Liver (tissue), 9 donors: Measurements from ENCODE around the gene ITIH5. TPM values are rescaled to one million over a fixed set of nuclear protein-coding genes. Genes with fewer than 3 reads are reported as not detected.

Source experiments
- DNase-seq: peaks from one replicate; pipeline ENCODE4 v3.0.0-alpha.2; 2017; ENCODE audit warnings: low spot score
- H3K27ac ChIP-seq, 2 donors: one replicate each; pipeline ENCODE4 v1.7.0; 2013; ENCODE audit warnings: inconsistent platforms in 2 of 2, low read length in 2 of 2, control low read depth in 1 of 2, low read depth in 1 of 2, mild to moderate bottlenecking in 1 of 2
- H3K27me3 ChIP-seq, 4 donors: one replicate each; pipeline versions ENCODE4 v1.6.1 to v1.7.0; 2013; ENCODE audit warnings: low read length in 3 of 4, inconsistent platforms in 1 of 4, mild to moderate bottlenecking in 1 of 4, moderate library complexity in 1 of 4; ENCODE audit not compliant: control insufficient read depth in 4 of 4, insufficient read depth in 4 of 4
- H3K36me3 ChIP-seq, 4 donors: one replicate each; pipeline versions ENCODE4 v1.6.1 to v1.7.0; 2013; ENCODE audit warnings: low read length in 3 of 4, mild to moderate bottlenecking in 3 of 4, low read depth in 1 of 4, moderate library complexity in 1 of 4; ENCODE audit not compliant: control insufficient read depth in 4 of 4, insufficient read depth in 3 of 4
- H3K4me1 ChIP-seq, 4 donors: one replicate each; pipeline versions ENCODE4 v1.6.1 to v1.7.0; 2013; ENCODE audit warnings: low read length in 3 of 4, mild to moderate bottlenecking in 3 of 4, moderate library complexity in 1 of 4; ENCODE audit not compliant: control insufficient read depth in 4 of 4, insufficient read depth in 4 of 4
- H3K4me3 ChIP-seq, 3 donors: one replicate each; pipeline versions ENCODE4 v1.6.1 to v1.7.0; 2013; ENCODE audit warnings: low read length in 3 of 3, control low read depth in 1 of 3, low read depth in 1 of 3, mild to moderate bottlenecking in 1 of 3
- H3K9ac ChIP-seq, 2 donors: one replicate each; pipeline ENCODE4 v1.7.0; 2013; ENCODE audit warnings: low read length in 2 of 2, mild to moderate bottlenecking in 2 of 2, moderate library complexity in 2 of 2, control low read depth in 1 of 2, low read depth in 1 of 2
- H3K9me3 ChIP-seq, 4 donors: one replicate each; pipeline versions ENCODE4 v1.6.1 to v1.7.0; 2013; ENCODE audit warnings: low read length in 3 of 4; ENCODE audit not compliant: control insufficient read depth in 4 of 4
- CTCF ChIP-seq: fragments of 150-350 bp; IDR thresholded peaks from 2 replicates; pipeline ENCODE4 v1.5.1; 2017; ENCODE audit warnings: improper control_type of control experiment, low read depth, low read length; ENCODE audit not compliant: missing input control
- EGR1 ChIP-seq, 2 donors: IDR thresholded peaks; 2 replicates each; pipeline ENCODE4 v1.6.1; 2016 to 2018; ENCODE audit warnings: antibody characterized with exemption in 2 of 2, low read depth in 2 of 2
- GABPA ChIP-seq, 2 donors: IDR thresholded peaks in 1 of 2; conservative IDR thresholded peaks in 1 of 2; 2 replicates each; pipeline ENCODE4 v1.6.1; 2016; ENCODE audit warnings: antibody characterized with exemption in 2 of 2, mild to moderate bottlenecking in 1 of 2, moderate library complexity in 1 of 2
- HNF4A ChIP-seq, 2 donors: conservative IDR thresholded peaks; 2 replicates each; pipeline ENCODE4 v1.6.1; 2016; ENCODE audit warnings: antibody characterized with exemption in 2 of 2, mild to moderate bottlenecking in 2 of 2
- HNF4G ChIP-seq: IDR thresholded peaks from 2 replicates; pipeline ENCODE4 v1.6.1; 2016; ENCODE audit warnings: antibody characterized with exemption
- JUND ChIP-seq, 2 donors: IDR thresholded peaks; 2 replicates each; pipeline ENCODE4 v1.6.1; 2016; ENCODE audit warnings: antibody characterized with exemption in 2 of 2
- NR2F2 ChIP-seq: IDR thresholded peaks from 2 replicates; pipeline ENCODE4 v1.6.1; 2016; ENCODE audit warnings: antibody characterized with exemption
- RXRA ChIP-seq, 2 donors: IDR thresholded peaks; 2 replicates each; pipeline ENCODE4 v1.6.1; 2017 to 2018; ENCODE audit warnings: antibody characterized with exemption in 2 of 2, mild to moderate bottlenecking in 1 of 2
- SP1 ChIP-seq: IDR thresholded peaks from 2 replicates; pipeline ENCODE4 v1.6.1; 2018; ENCODE audit warnings: antibody characterized with exemption, mild to moderate bottlenecking
- TAF1 ChIP-seq: conservative IDR thresholded peaks from 2 replicates; pipeline ENCODE4 v1.6.1; 2016; ENCODE audit warnings: antibody characterized with exemption, mild to moderate bottlenecking
- YY1 ChIP-seq: IDR thresholded peaks from 2 replicates; pipeline ENCODE4 v1.6.1; 2016; ENCODE audit warnings: antibody characterized with exemption, mild to moderate bottlenecking
- WGBS: extraction: QIAGEN DNeasy Blood & Tissue Kit; methylation state at CpG from one replicate; pipeline ENCODE4 v1.1.7; 2013; 5-methylcytosine and 5-hydroxymethylcytosine counted together
- polyA plus RNA-seq, 2 donors: library from polyadenylated mRNA; stranded (reverse) in 1 of 2; unstranded in 1 of 2; fragments of 200-250 nt in 1 of 2; fragments of >200 nt in 1 of 2; fragmentation: Nextera tagmentation in 1 of 2; extraction: Ambion mirVana in 1 of 2; gene quantifications; one replicate each; pipeline versions ENCODE4 v1.2.1 to v1.2.3, GENCODE V29; 2013 to 2015
- total RNA-seq, 2 donors: library from RNA; depleted of rRNA; stranded (reverse); fragments of >200 nt; gene quantifications; one replicate each; pipeline ENCODE4 v1.2.3, GENCODE V29; 2014
- TF ChIP-seq, protein P1 (sequence below): IDR thresholded peaks from 2 replicates; pipeline ENCODE4 v1.6.1; 2016; ENCODE audit warnings: antibody characterized with exemption
- TF ChIP-seq, protein P2 (sequence below): IDR thresholded peaks from 2 replicates; pipeline ENCODE4 v1.6.1; 2016; ENCODE audit warnings: antibody characterized with exemption
- TF ChIP-seq, protein P3 (sequence below): IDR thresholded peaks from 2 replicates; pipeline ENCODE4 v1.6.1; 2016; ENCODE audit warnings: antibody characterized with exemption, mild to moderate bottlenecking
- donor health status: healthy.
- donor health status: healthy.
- donor health status: healthy.
- donor health status: healthy.
- donor health status: healthy.

Gene ITIH5
- total and polyA plus RNA-seq, 4 donors: 0.60 to 1.3 (median 0.98) TPM

DNA sequence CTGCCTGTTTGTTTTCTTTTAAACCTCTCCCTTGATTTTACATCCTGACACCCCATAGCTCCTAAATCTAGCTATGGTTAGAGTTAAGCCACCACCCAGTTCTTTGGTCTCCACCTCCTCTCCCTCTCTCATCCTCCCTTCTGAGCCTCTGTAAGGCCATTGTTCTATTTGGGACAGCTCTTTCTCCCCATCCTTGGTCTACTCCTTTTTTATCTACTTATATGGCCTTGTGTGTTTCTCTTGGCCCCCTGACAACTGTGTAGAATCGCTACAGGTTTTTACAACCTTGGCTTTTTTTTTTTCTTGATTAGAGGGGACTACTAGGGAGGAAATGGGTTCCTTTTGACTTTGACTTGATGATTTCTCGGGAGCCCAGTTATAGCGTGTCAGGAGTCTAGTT, 3.4 kb upstream of the ITIH5 start:
- Histone ChIP-seq H3K27ac (no peak overlapping the region), H3K4me1 (peaks cover 0 to 11% (median 10%) of the 10 kb centered on the region in 4 donors), H3K4me3 (no peak overlapping the region), H3K9me3 (no peaks in the 10 kb centered on the region), H3K27me3 (peaks cover 0 to 12% (median under 1%) of the 10 kb centered on the region in 4 donors), H3K36me3 (no peaks in the 10 kb centered on the region), H3K9ac (no peak overlapping the region)
- no peak for DNase-seq
- WGBS: 84% methylated on average over 3 of the region's 3 CpGs
- TF ChIP-seq HNF4G (no peak), JUND (IDR thresholded peaks at IDR 0.05) (no peak), EGR1 (IDR thresholded peaks at IDR 0.05; ENCODE audit: low read depth in 2 of 2) (no peak), TAF1 (no peak), NR2F2 (no peak), HNF4A (conservative IDR thresholded peaks at IDR 0.05) (no peak), RXRA (IDR thresholded peaks at IDR 0.05) (no peak), GABPA (IDR thresholded peaks at IDR 0.05 in 1 of 2, conservative IDR thresholded peaks at IDR 0.05 in 1 of 2) (no peak), SP1 (no peak)
- TF ChIP-seq, protein P1, sequence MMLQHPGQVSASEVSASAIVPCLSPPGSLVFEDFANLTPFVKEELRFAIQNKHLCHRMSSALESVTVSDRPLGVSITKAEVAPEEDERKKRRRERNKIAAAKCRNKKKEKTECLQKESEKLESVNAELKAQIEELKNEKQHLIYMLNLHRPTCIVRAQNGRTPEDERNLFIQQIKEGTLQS: no peak
- TF ChIP-seq, protein P2, sequence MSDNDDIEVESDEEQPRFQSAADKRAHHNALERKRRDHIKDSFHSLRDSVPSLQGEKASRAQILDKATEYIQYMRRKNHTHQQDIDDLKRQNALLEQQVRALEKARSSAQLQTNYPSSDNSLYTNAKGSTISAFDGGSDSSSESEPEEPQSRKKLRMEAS: no peak
- TF ChIP-seq, protein P3, sequence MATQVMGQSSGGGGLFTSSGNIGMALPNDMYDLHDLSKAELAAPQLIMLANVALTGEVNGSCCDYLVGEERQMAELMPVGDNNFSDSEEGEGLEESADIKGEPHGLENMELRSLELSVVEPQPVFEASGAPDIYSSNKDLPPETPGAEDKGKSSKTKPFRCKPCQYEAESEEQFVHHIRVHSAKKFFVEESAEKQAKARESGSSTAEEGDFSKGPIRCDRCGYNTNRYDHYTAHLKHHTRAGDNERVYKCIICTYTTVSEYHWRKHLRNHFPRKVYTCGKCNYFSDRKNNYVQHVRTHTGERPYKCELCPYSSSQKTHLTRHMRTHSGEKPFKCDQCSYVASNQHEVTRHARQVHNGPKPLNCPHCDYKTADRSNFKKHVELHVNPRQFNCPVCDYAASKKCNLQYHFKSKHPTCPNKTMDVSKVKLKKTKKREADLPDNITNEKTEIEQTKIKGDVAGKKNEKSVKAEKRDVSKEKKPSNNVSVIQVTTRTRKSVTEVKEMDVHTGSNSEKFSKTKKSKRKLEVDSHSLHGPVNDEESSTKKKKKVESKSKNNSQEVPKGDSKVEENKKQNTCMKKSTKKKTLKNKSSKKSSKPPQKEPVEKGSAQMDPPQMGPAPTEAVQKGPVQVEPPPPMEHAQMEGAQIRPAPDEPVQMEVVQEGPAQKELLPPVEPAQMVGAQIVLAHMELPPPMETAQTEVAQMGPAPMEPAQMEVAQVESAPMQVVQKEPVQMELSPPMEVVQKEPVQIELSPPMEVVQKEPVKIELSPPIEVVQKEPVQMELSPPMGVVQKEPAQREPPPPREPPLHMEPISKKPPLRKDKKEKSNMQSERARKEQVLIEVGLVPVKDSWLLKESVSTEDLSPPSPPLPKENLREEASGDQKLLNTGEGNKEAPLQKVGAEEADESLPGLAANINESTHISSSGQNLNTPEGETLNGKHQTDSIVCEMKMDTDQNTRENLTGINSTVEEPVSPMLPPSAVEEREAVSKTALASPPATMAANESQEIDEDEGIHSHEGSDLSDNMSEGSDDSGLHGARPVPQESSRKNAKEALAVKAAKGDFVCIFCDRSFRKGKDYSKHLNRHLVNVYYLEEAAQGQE: no peak

DNA sequence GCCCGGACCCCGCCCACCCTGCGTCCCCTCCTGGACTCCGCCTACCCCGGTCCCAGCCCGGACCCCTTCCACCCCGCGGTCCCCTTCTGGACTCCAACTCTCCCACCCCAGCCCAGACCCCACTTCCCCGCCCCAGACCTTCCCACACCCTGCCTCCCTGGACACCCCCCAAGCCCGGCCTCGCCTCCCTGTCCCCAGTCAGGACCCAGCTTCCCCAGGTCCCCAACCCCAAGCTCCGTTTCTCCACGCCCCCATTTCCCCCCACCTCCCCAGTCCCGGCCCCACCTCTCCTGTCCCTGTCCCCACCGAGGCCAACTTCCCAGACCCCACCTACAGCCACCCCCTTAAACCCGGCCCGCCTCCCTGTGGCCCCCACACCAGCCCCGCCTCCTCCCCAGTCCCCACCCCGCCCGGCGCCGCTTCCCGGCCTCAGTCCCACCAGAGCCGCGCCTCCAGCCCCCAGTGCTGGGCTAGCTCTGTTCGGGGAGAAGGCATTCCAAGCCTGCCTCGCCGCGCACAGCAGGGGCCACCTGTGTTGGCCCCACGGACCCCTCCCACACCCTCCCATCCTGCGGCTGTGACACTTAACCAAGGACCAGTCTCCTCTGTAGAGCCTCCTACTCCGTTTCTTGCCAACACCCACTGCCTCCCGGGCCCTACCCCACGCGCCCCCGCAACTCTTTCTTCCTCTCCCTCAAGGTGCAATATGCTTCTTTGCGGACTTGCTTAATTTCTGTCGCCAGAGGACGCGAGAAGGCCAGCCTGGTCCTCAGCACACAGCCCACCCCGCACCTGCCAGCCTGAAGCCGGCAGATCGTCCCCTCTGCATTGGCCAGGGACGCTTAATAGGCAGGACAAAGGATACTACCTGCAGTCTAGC, 736 bp upstream of the ITIH5 start:
- WGBS: 9% methylated on average over 43 of the region's 44 CpGs
- no peak for DNase-seq
- TF ChIP-seq NR2F2 (no peak), SP1 (no peak), HNF4A (conservative IDR thresholded peaks at IDR 0.05) (no peak), GABPA (IDR thresholded peaks at IDR 0.05 in 1 of 2, conservative IDR thresholded peaks at IDR 0.05 in 1 of 2) (no peak), YY1 (no peak), TAF1 (no peak), CTCF (no peak)
- TF ChIP-seq, protein P2: no peak
- TF ChIP-seq, protein P3: no peak
- TF ChIP-seq, protein P1: no peak
- Histone ChIP-seq H3K9ac (no peak overlapping the region), H3K4me1 (peaks cover 0 to 11% (median 10%) of the 10 kb centered on the region in 4 donors), H3K36me3 (no peaks in the 10 kb centered on the region), H3K4me3 (peak overlapping the region in 1 of 3 donors; percentile 40), H3K27me3 (peaks cover 0 to 13% (median 6%) of the 10 kb centered on the region in 4 donors), H3K9me3 (no peaks in the 10 kb centered on the region), H3K27ac (no peak overlapping the region)
